Measurements from ENCODE around the gene CHST9.

- TF ChIP-seq, protein P1, sequence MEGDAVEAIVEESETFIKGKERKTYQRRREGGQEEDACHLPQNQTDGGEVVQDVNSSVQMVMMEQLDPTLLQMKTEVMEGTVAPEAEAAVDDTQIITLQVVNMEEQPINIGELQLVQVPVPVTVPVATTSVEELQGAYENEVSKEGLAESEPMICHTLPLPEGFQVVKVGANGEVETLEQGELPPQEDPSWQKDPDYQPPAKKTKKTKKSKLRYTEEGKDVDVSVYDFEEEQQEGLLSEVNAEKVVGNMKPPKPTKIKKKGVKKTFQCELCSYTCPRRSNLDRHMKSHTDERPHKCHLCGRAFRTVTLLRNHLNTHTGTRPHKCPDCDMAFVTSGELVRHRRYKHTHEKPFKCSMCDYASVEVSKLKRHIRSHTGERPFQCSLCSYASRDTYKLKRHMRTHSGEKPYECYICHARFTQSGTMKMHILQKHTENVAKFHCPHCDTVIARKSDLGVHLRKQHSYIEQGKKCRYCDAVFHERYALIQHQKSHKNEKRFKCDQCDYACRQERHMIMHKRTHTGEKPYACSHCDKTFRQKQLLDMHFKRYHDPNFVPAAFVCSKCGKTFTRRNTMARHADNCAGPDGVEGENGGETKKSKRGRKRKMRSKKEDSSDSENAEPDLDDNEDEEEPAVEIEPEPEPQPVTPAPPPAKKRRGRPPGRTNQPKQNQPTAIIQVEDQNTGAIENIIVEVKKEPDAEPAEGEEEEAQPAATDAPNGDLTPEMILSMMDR (IDR thresholded peaks at IDR 0.05; ENCODE audit: extremely low read depth in 1 of 2, insufficient read depth in 1 of 2, low read depth in 1 of 2, low read length in 2 of 2) = no peak
- no peak for TF ChIP-seq POLR2AphosphoS5 (IDR thresholded peaks at IDR 0.05; ENCODE audit: insufficient read depth, low read depth, low read length)
- TF ChIP-seq MAX (IDR thresholded peaks at IDR 0.05; ENCODE audit: insufficient read depth, insufficient read length) = no peak
- no peak for TF ChIP-seq JUN (IDR thresholded peaks at IDR 0.05; ENCODE audit: borderline replicate concordance, insufficient read depth, insufficient read length, low read depth)
- no peak for TF ChIP-seq POLR2A (IDR thresholded peaks at IDR 0.05; ENCODE audit: low read depth, low read length)
- TF ChIP-seq MYC (IDR thresholded peaks at IDR 0.05; ENCODE audit: low read depth, low read length) = no peak
- TF ChIP-seq GATA2 (IDR thresholded peaks at IDR 0.05; ENCODE audit: insufficient read depth, insufficient read length, low read depth, low read length) = no peak
These were observed 195.3 kb downstream of the CHST9 start for GRCh38 chr18:26989842-26990241.

Data from endothelial cell of umbilical vein (primary cell).